ENCODE measurements around the gene PRR23A.
"Not testable (repeated sequence)": the region's sequence is repeated elsewhere in the genome, so short reads cannot be mapped to it uniquely, and the experiment has no call there.

Gene PRR23A

GRCh38 chr3:139006051-139006716 is at the start of gene PRR23A:
Gene PRR23A (minus strand): TSS chr3:139006268. CDS start chr3:139006268, 0 bp downstream.
- DNase-seq (ENCODE audit: low read depth in 2 of 2): no peak

- DNase-seq (ENCODE audit: low read depth in 2 of 2): no peak
Measured at GRCh38 chr3:139052802-139053600, 46.9 kb upstream of the PRR23A start.

- no peak for DNase-seq (ENCODE audit: low read depth in 2 of 2)
Measured at GRCh38 chr3:139044366-139045210, 38.5 kb upstream of the PRR23A start, which contains the start of gene PRR23C. Gene PRR23C (minus strand): TSS chr3:139044892. CDS start chr3:139044620, 272 bp downstream.

GRCh38 chr3:139043554-139044365 is 37.7 kb upstream of the PRR23A start:
- no peak for DNase-seq (ENCODE audit: low read depth in 2 of 2)

GRCh38 chr3:139037478-139037877 is 31.4 kb upstream of the PRR23A start:
- no peak for DNase-seq (ENCODE audit: low read depth in 2 of 2)

GRCh38 chr3:139032326-139033002 is 26.4 kb upstream of the PRR23A start:
- no peak for DNase-seq (ENCODE audit: low read depth in 2 of 2)

- not testable (repeated sequence) for DNase-seq (ENCODE audit: low read depth in 2 of 2)
Measured at GRCh38 chr3:139030576-139030975, 24.5 kb upstream of the PRR23A start.

- no peak for DNase-seq (ENCODE audit: low read depth in 2 of 2)
Measured at GRCh38 chr3:139024968-139025367, 18.9 kb upstream of the PRR23A start.

- no peak for DNase-seq (ENCODE audit: low read depth in 2 of 2)
Measured at GRCh38 chr3:139020868-139021234, 14.8 kb upstream of the PRR23A start, which contains the start of gene PRR23B. Gene PRR23B (minus strand): TSS chr3:139020926. CDS start chr3:139020661, 265 bp downstream.

- no peak for DNase-seq (ENCODE audit: low read depth in 2 of 2)
Measured at GRCh38 chr3:139020036-139020867, 14.2 kb upstream of the PRR23A start.

- DNase-seq (ENCODE audit: low read depth in 2 of 2): no peak
Measured at GRCh38 chr3:139016430-139017048, 10.5 kb upstream of the PRR23A start.

- DNase-seq (ENCODE audit: low read depth in 2 of 2): no peak
Measured at GRCh38 chr3:139005356-139005993, 593 bp downstream of the PRR23A start.

GRCh38 chr3:138995706-138996105 is 10.4 kb downstream of the PRR23A start:
- DNase-seq (ENCODE audit: low read depth in 2 of 2): no peak

GRCh38 chr3:138987181-138987580 is 18.9 kb downstream of the PRR23A start:
- no peak for DNase-seq (ENCODE audit: low read depth in 2 of 2)

GRCh38 chr3:138985932-138986331 is 20.1 kb downstream of the PRR23A start:
- no peak for DNase-seq (ENCODE audit: low read depth in 2 of 2)

GRCh38 chr3:138984816-138985215 is 21.3 kb downstream of the PRR23A start:
- DNase-seq (ENCODE audit: low read depth in 2 of 2): no peak

GRCh38 chr3:138976047-138976446 is 30.0 kb downstream of the PRR23A start:
- no peak for DNase-seq (ENCODE audit: low read depth in 2 of 2)

GRCh38 chr3:138975351-138975750 is 30.7 kb downstream of the PRR23A start:
- DNase-seq (ENCODE audit: low read depth in 2 of 2): no peak

GRCh38 chr3:138974462-138974861 is 31.6 kb downstream of the PRR23A start:
- DNase-seq (ENCODE audit: low read depth in 2 of 2): no peak

All from activated CD4-positive, alpha-beta T cell treated with anti-CD3 and anti-CD28 coated beads for 24 hours (primary cell).